GM20000 (cell line): ENCODE measurements around the gene GPR62.

Source experiments
- DNase-seq: peaks from one replicate; pipeline ENCODE4 v3.0.0; 2012; ENCODE audit warnings: low spot score
- TF ChIP-seq, protein P1 (sequence below): IDR thresholded peaks from 2 replicates; pipeline ENCODE4 v1.5.1; 2012; ENCODE audit warnings: mild to moderate bottlenecking, control low read depth; ENCODE audit errors: extremely low read depth, missing control alignments

Gene GPR62

DNA sequence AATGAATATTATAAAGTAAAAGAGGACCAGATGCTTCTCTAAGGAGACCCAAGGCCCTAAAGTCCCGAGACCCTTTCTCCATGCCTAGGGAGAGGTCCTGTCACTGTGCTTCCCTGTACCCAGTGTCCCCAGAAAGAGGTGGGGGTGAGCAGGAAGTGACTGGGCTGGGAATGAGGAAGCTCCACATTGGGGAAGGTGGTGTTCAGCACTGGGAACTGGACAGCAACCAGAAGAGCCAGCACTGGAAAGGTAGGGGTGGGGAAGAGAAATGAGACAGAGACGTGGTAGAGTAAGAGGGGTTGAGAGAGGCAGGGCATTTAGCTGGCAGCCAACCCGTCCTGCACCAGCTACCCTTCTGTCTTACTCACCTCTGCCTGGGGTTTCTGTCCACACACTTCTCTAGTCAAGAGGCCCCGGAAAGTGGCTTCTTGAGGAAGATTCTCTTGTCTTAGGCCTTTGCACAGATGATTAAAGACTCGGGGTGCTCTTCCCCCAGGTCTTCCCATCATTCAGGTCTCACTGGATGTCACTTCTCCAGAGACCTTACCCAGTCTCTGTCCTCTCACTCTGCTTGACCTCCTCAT, 25.7 kb upstream of the GPR62 start:
- peak; percentile 8 for DNase-seq
- TF ChIP-seq, protein P1, sequence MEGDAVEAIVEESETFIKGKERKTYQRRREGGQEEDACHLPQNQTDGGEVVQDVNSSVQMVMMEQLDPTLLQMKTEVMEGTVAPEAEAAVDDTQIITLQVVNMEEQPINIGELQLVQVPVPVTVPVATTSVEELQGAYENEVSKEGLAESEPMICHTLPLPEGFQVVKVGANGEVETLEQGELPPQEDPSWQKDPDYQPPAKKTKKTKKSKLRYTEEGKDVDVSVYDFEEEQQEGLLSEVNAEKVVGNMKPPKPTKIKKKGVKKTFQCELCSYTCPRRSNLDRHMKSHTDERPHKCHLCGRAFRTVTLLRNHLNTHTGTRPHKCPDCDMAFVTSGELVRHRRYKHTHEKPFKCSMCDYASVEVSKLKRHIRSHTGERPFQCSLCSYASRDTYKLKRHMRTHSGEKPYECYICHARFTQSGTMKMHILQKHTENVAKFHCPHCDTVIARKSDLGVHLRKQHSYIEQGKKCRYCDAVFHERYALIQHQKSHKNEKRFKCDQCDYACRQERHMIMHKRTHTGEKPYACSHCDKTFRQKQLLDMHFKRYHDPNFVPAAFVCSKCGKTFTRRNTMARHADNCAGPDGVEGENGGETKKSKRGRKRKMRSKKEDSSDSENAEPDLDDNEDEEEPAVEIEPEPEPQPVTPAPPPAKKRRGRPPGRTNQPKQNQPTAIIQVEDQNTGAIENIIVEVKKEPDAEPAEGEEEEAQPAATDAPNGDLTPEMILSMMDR: no peak

DNA sequence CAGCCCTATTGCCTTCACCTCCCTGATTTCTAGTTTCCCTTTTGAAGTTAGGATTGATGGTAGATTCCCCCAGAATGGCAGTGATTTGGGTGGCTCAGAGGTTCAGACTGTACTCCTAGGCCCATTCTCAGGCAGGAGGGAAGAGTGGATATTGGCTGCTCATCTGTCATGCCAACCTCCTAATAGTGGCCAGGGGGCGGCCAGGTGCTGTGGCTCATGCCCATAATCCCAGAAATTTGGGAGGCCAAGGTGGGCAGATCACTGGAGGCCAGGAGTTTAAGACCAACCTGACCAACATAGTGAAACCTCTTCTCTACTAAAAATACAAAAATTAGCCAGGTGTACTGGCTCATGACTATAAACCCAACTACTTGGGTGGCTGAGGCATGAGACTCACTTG, 24.7 kb upstream of the GPR62 start:
- TF ChIP-seq, protein P1: no peak
- peak; percentile 3 for DNase-seq

DNA sequence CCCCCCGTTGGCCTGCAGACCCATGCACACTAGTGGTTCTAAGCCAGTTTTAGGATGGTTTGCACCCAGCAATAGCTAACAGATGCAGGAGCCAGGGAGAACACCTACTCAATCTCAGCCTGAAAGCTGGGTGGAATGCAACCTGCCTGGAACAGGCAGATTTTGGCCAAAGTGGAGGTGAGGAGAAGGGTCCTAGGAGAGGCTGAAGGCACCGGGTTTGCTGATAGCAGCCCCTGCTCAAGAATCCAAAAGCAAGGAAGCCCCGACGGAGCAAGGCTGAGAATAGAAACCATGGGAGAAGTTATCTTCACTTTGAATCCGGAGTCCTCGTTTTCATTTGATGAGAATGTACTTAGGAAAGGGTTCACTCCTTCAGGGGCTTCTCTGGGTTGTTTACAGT, 23.4 kb upstream of the GPR62 start:
- DNase-seq: no peak
- TF ChIP-seq, protein P1: no peak

DNA sequence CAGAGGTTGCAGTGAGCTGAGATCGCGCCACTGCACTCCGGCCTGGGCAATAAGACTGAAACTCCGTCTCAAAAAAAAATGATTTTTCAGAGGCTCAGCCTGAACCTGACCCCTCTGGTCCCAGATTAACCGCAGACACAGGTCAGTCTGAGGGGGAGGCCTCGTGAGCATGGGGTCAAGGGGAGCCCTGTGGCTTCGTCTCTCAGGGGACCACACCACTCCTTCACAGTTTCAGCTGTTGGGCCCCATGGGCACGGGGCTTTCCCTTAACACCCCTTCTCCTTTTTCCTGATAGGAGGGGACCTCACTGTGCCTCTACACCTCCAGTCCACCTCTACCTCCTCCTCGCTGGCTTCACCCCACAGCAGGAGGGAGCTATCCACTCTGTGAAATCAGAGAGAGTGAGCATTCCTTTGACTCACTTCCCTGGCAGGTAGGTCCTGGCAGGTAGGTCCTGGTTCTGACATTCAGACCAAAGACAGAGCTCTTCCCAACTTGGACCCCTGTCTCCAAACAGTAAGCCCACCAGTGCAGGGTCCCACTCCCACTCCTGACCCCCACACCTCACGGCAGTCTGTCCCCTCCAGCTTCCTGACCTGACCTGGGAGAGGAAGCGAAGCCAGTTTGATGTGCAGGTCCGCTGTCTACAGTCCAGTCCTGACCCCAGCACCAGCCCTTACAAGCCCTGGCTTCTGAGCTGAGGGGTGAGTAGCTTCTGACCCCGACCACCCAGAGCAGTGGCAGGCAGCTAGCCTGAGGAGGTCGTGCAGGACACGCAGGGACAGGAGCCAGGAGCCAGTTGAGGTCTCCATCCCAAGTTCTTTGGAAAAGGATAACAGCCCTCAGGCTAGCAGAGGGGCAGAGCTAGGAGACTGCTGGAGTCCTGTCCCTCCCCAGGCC, 22.5 kb upstream of the GPR62 start:
- DNase-seq: peak; percentile 4
- TF ChIP-seq, protein P1: no peak

GRCh38 chr3:51933471-51934138, 21.6 kb upstream of the GPR62 start:
- TF ChIP-seq, protein P1: no peak
- no peak for DNase-seq

- TF ChIP-seq, protein P1: no peak
Observed at GRCh38 chr3:51934139-51934850, 20.9 kb upstream of the GPR62 start.

More at GRCh38 chr3:51934139-51934850, 20.9 kb upstream of the GPR62 start:
- no peak for DNase-seq
